H9 (cell line): Measurements from ENCODE around the gene ACSL3. TPM values are rescaled to one million over a fixed set of nuclear protein-coding genes. Genes with fewer than 3 reads are reported as not detected.

Source experiments
- DNase-seq: peaks from one replicate; pipeline ENCODE4 v3.0.0-alpha.2; 2017
- H2AFZ ChIP-seq: one replicate; pipeline ENCODE4 v1.6.1; 2013; ENCODE audit warnings: mild to moderate bottlenecking, low read length, control low read depth, moderate library complexity
- H2AK5ac ChIP-seq: 2 replicates; pipeline ENCODE4 v1.6.1; 2013; ENCODE audit warnings: low read length, control low read depth, mixed read lengths; ENCODE audit not compliant: insufficient read length
- H2BK120ac ChIP-seq: one replicate; pipeline ENCODE4 v1.6.1; 2013; ENCODE audit warnings: low read depth, mild to moderate bottlenecking, low read length, control low read depth, inconsistent platforms; ENCODE audit not compliant: poor library complexity, severe bottlenecking
- H2BK12ac ChIP-seq: 2 replicates; pipeline ENCODE4 v1.6.1; 2013; ENCODE audit warnings: low read length, control low read depth, mixed read lengths, low read depth; ENCODE audit not compliant: insufficient read length
- H2BK15ac ChIP-seq: 2 replicates; pipeline ENCODE4 v1.6.1; 2013; ENCODE audit warnings: low read depth, low read length, control low read depth
- H2BK20ac ChIP-seq: one replicate; pipeline ENCODE4 v1.6.1; 2013; ENCODE audit warnings: low read depth, mild to moderate bottlenecking, low read length, control low read depth, inconsistent platforms; ENCODE audit not compliant: poor library complexity, severe bottlenecking
- H2BK5ac ChIP-seq: 2 replicates; pipeline ENCODE4 v1.6.1; 2013; ENCODE audit warnings: low read length, control low read depth, mixed read lengths; ENCODE audit not compliant: insufficient read length
- H3K14ac ChIP-seq: 2 replicates; pipeline ENCODE4 v1.6.1; 2013; ENCODE audit warnings: low read length, control low read depth; ENCODE audit not compliant: insufficient read depth
- H3K18ac ChIP-seq: 2 replicates; pipeline ENCODE4 v1.6.1; 2013; ENCODE audit warnings: low read depth, mild to moderate bottlenecking, mixed read lengths, low read length, control low read depth; ENCODE audit not compliant: insufficient read length
- H3K23ac ChIP-seq: 2 replicates; pipeline ENCODE4 v1.6.1; 2013; ENCODE audit warnings: low read length, control low read depth, mixed read lengths, low read depth; ENCODE audit not compliant: insufficient read length
- H3K23me2 ChIP-seq: 2 replicates; pipeline ENCODE4 v1.6.1; 2013; ENCODE audit warnings: low read depth, mild to moderate bottlenecking, mixed read lengths, low read length, control low read depth; ENCODE audit not compliant: insufficient read length, poor library complexity, severe bottlenecking
- H3K27ac ChIP-seq: 2 replicates; pipeline ENCODE4 v1.5.1; 2013; ENCODE audit warnings: low read length, control low read depth, mixed read lengths, low read depth; ENCODE audit not compliant: insufficient read length
- H3K27me3 ChIP-seq: 2 replicates; pipeline ENCODE4 v1.6.1; 2013; ENCODE audit warnings: low read length, control low read depth, inconsistent platforms; ENCODE audit not compliant: insufficient read depth
- H3K4ac ChIP-seq: 2 replicates; pipeline ENCODE4 v1.6.1; 2013; ENCODE audit warnings: low read depth, mild to moderate bottlenecking, control low read depth, inconsistent platforms, low read length, moderate library complexity
- H3K4me1 ChIP-seq: 2 replicates; pipeline ENCODE4 v1.6.1; 2013; ENCODE audit warnings: low read length, control low read depth, inconsistent platforms; ENCODE audit not compliant: insufficient read depth
- H3K4me2 ChIP-seq: 2 replicates; pipeline ENCODE4 v1.6.1; 2013; ENCODE audit warnings: low read length, control low read depth, mixed read lengths; ENCODE audit not compliant: insufficient read length, insufficient read depth
- H3K56ac ChIP-seq: 2 replicates; pipeline ENCODE4 v1.6.1; 2013; ENCODE audit warnings: low read depth, mild to moderate bottlenecking, mixed read lengths, low read length, control low read depth; ENCODE audit not compliant: insufficient read length
- H3K79me1 ChIP-seq: 2 replicates; pipeline ENCODE4 v1.6.1; 2013; ENCODE audit warnings: low read depth, mild to moderate bottlenecking, moderate library complexity, low read length, control low read depth, inconsistent platforms; ENCODE audit not compliant: insufficient read depth, poor library complexity, severe bottlenecking
- H3K79me2 ChIP-seq: 2 replicates; pipeline ENCODE4 v1.6.1; 2013; ENCODE audit warnings: low read length, control low read depth, inconsistent platforms; ENCODE audit not compliant: insufficient read depth
- H3K9ac ChIP-seq: 2 replicates; pipeline ENCODE4 v1.6.1; 2013; ENCODE audit warnings: low read length, control low read depth, mixed read lengths; ENCODE audit not compliant: insufficient read length; ENCODE audit errors: extremely low read depth
- H3K9me3 ChIP-seq: one replicate; pipeline ENCODE4 v1.6.1; 2013; ENCODE audit warnings: low read depth, low read length, inconsistent platforms; ENCODE audit not compliant: control insufficient read depth
- H3T11ph ChIP-seq: one replicate; pipeline ENCODE4 v1.6.1; 2013; ENCODE audit warnings: mild to moderate bottlenecking, low read length, control low read depth, inconsistent platforms
- H4K20me1 ChIP-seq: one replicate; pipeline ENCODE4 v1.6.1; 2013; ENCODE audit not compliant: control insufficient read depth, insufficient read length, insufficient read depth
- H4K5ac ChIP-seq: 2 replicates; pipeline ENCODE4 v1.6.1; 2013; ENCODE audit warnings: low read depth, mild to moderate bottlenecking, mixed read lengths, low read length, control low read depth; ENCODE audit not compliant: insufficient read length
- H4K8ac ChIP-seq: replicated peaks from 2 replicates; pipeline ENCODE4 v1.6.1; 2013; ENCODE audit warnings: low read length, control low read depth, mixed read lengths, low read depth; ENCODE audit not compliant: insufficient read length
- H4K91ac ChIP-seq: 2 replicates; pipeline ENCODE4 v1.6.1; 2013; ENCODE audit warnings: low read depth, mild to moderate bottlenecking, moderate library complexity, mixed read lengths, low read length, control low read depth; ENCODE audit not compliant: insufficient read length
- H3K27ac Mint-ChIP-seq, 3 experiments: 2 replicates in 2 of 3; 3 replicates in 1 of 3; pipeline ENCODE4 v1.8.0; 2020 to 2021; ENCODE audit warnings: mixed read lengths in 3 of 3, mild to moderate bottlenecking in 1 of 3, moderate library complexity in 1 of 3
- H3K27me3 Mint-ChIP-seq: 2 replicates; pipeline ENCODE4 v1.8.0; 2021; ENCODE audit warnings: low read depth, mild to moderate bottlenecking, moderate library complexity, mixed read lengths
- H3K36me3 Mint-ChIP-seq, 3 experiments: 2 replicates in 2 of 3; 3 replicates in 1 of 3; pipeline ENCODE4 v1.8.0; 2020 to 2021; ENCODE audit warnings: low read depth in 3 of 3, mixed read lengths in 3 of 3; ENCODE audit not compliant: insufficient read depth in 1 of 3
- H3K4me1 Mint-ChIP-seq, 2 experiments: 2 replicates each; pipeline ENCODE4 v1.8.0; 2020; ENCODE audit warnings: mixed read lengths in 2 of 2
- H3K4me3 Mint-ChIP-seq, 2 experiments: 2 replicates in 1 of 2; 3 replicates in 1 of 2; pipeline ENCODE4 v1.8.0; 2020 to 2021; ENCODE audit warnings: mild to moderate bottlenecking in 2 of 2, mixed read lengths in 2 of 2, moderate library complexity in 1 of 2
- H3K9me3 Mint-ChIP-seq, 2 experiments: 2 replicates in 1 of 2; 3 replicates in 1 of 2; pipeline ENCODE4 v1.8.0; 2020; ENCODE audit warnings: mild to moderate bottlenecking in 2 of 2, mixed read lengths in 2 of 2, moderate library complexity in 1 of 2
- WGBS: extraction: QIAGEN DNeasy Blood & Tissue Kit; methylation state at CpG from one replicate; pipeline ENCODE4 v1.1.7; 2013; ENCODE audit warnings: missing lambda C conversion rate, low lambda C conversion rate, mixed read lengths; ENCODE audit not compliant: insufficient read length; ENCODE audit errors: extremely low coverage; 5-methylcytosine and 5-hydroxymethylcytosine counted together
- total RNA-seq: library from RNA; stranded (reverse); gene quantifications from 2 replicates; pipeline ENCODE4 v1.2.1, GENCODE V29; 2021
- TF ChIP-seq, protein P1 (sequence below): fragments of 200-600 bp; sonication (generic); conservative IDR thresholded peaks from 3 replicates; pipeline ENCODE4 v1.8.0; 2021; ENCODE audit warnings: antibody characterized with exemption, mild to moderate bottlenecking

ACSL3 gene
- total RNA-seq, 1 experiment from 2014 or later, result 60.9 TPM

DNA sequence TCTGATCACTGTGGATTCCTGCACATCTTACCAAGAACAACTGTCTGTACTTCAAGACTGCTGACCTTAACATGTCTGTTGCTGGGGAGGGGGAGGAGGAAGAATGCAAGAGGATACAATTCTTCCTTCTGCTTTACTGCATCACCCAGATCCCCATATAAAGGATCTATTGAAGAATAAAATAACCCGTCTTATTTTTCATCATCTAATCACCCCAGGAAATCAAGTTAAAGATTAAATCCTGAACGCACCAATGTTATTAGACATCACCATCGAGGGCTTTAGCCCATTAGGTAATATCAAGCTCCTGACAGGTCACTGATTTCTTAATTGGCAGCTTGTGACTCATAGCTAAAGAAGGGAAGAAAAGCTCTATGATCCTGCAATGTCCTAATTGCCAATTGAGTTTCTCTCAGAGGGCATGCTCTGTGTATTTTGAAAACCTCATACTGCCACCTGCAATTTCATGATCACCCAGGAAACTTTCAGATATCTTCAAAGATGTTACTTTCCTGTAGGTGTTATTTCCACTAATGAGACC is 115.8 kb downstream of the ACSL3 start:
- Histone ChIP-seq H3K79me2 (no peaks in the 10 kb centered on the region), H3K56ac (no peak overlapping the region), H3K9ac (no peak overlapping the region), H2BK120ac (no peak overlapping the region), H3T11ph (no peak overlapping the region), H4K20me1 (no peaks in the 10 kb centered on the region), H3K18ac (no peak overlapping the region), H3K23me2 (no peaks in the 10 kb centered on the region), H3K27ac (no peak overlapping the region), H3K23ac (no peak overlapping the region), H2AFZ (no peak overlapping the region), H2BK5ac (no peak overlapping the region), H2BK15ac (no peak overlapping the region), H4K91ac (no peak overlapping the region), H3K4me1 (no peaks in the 10 kb centered on the region; the same call in 1 of the 2 replicates), H2BK12ac (no peak overlapping the region), H3K14ac (no peak overlapping the region), H3K27me3 (no peaks in the 10 kb centered on the region; the same call in 1 of the 2 replicates), H3K4me2 (no peak overlapping the region), H4K8ac (no peak overlapping the region), H2BK20ac (no peak overlapping the region), H2AK5ac (no peak overlapping the region), H4K5ac (no peak overlapping the region), H3K4ac (no peak overlapping the region), H3K9me3 (no peaks in the 10 kb centered on the region), H3K79me1 (no peaks in the 10 kb centered on the region)
- Mint-ChIP-seq H3K36me3 (no peaks in the 10 kb centered on the region; a peak in 1 of 7 replicates), H3K9me3 (no peaks in the 10 kb centered on the region), H3K4me3 (no peak overlapping the region), H3K27ac (no peak overlapping the region), H3K4me1 (peaks cover 6 to 7% of the 10 kb centered on the region in 2 experiments; a peak in 3 of 4 replicates), H3K27me3 (no peaks in the 10 kb centered on the region)
- TF ChIP-seq, protein P1, sequence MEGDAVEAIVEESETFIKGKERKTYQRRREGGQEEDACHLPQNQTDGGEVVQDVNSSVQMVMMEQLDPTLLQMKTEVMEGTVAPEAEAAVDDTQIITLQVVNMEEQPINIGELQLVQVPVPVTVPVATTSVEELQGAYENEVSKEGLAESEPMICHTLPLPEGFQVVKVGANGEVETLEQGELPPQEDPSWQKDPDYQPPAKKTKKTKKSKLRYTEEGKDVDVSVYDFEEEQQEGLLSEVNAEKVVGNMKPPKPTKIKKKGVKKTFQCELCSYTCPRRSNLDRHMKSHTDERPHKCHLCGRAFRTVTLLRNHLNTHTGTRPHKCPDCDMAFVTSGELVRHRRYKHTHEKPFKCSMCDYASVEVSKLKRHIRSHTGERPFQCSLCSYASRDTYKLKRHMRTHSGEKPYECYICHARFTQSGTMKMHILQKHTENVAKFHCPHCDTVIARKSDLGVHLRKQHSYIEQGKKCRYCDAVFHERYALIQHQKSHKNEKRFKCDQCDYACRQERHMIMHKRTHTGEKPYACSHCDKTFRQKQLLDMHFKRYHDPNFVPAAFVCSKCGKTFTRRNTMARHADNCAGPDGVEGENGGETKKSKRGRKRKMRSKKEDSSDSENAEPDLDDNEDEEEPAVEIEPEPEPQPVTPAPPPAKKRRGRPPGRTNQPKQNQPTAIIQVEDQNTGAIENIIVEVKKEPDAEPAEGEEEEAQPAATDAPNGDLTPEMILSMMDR, result no peak
- no CpG with 5 or more reads among the region's 3 CpGs for WGBS
- no peak for DNase-seq
